Prostate gland (tissue), 2 donors: Measurements from ENCODE around the gene VAPA. TPM values are rescaled to one million over a fixed set of nuclear protein-coding genes. Genes with fewer than 3 reads are reported as not detected.

Source experiments
- DNase-seq: peaks from one replicate; pipeline ENCODE4 v3.0.0-alpha.2; 2019; ENCODE audit warnings: low spot score
- H3K27ac ChIP-seq, 2 donors: fragments of 200-600 bp; sonication (generic); 2 replicates each; pipeline ENCODE4 v1.5.1; 2017 to 2019
- H3K27me3 ChIP-seq: fragments of 200-600 bp; sonication (generic); replicated peaks from 2 replicates; pipeline ENCODE4 v1.5.1; 2019; ENCODE audit not compliant: insufficient read depth
- H3K36me3 ChIP-seq, 2 donors: fragments of 200-600 bp; sonication (generic); 1 replicate in 1 of 2; 2 replicates in 1 of 2; pipeline versions ENCODE4 v1.5.1 to v1.8.1; 2017 to 2019
- H3K4me1 ChIP-seq: fragments of 200-600 bp; sonication (generic); replicated peaks from 2 replicates; pipeline ENCODE4 v1.5.1; 2019
- H3K4me3 ChIP-seq, 2 donors: fragments of 200-600 bp; sonication (generic); 2 replicates each; pipeline ENCODE4 v1.5.1; 2017 to 2019
- H3K9me3 ChIP-seq: fragments of 200-600 bp; sonication (generic); 2 replicates; pipeline ENCODE4 v1.5.1; 2017
- POLR2A ChIP-seq: fragments of 450-650 bp; IDR thresholded peaks from one replicate; pipeline ENCODE4 v1.6.1; 2016; ENCODE audit warnings: antibody characterized with exemption, mild to moderate bottlenecking
- POLR2AphosphoS5 ChIP-seq: sonication (generic); formaldehyde crosslinking; IDR thresholded peaks from one replicate; pipeline ENCODE4 v1.6.1; 2017; ENCODE audit warnings: antibody characterized with exemption
- WGBS: methylation state at CpG from one replicate; pipeline ENCODE4 v1.1.5; 2018; 5-methylcytosine and 5-hydroxymethylcytosine counted together
- intact Hi-C: fragments of 100-400 bp; cut with DNase I; formaldehyde crosslinking; loops from one replicate; pipeline ENCODE4 v1.14.2; 2022
- total RNA-seq, 2 donors: library from RNA; depleted of rRNA; stranded (reverse); fragments of >200 nt; gene quantifications; one replicate each; pipeline ENCODE4 v1.1.0, GENCODE V29; 2016
- TF ChIP-seq, protein P1 (sequence below), 4 experiments: fragments of 200-600 bp in 2 of 4; fragments of 450-650 bp in 2 of 4; sonication (generic) in 2 of 4; IDR thresholded peaks; 1 replicate in 3 of 4; 2 replicates in 1 of 4; pipeline ENCODE4 v1.5.1; 2016 to 2019; ENCODE audit warnings: antibody characterized with exemption in 4 of 4, mild to moderate bottlenecking in 2 of 4, moderate library complexity in 2 of 4

Gene VAPA
- total RNA-seq, 2 donors from 2014 or later, result 140 to 183 TPM

DNA sequence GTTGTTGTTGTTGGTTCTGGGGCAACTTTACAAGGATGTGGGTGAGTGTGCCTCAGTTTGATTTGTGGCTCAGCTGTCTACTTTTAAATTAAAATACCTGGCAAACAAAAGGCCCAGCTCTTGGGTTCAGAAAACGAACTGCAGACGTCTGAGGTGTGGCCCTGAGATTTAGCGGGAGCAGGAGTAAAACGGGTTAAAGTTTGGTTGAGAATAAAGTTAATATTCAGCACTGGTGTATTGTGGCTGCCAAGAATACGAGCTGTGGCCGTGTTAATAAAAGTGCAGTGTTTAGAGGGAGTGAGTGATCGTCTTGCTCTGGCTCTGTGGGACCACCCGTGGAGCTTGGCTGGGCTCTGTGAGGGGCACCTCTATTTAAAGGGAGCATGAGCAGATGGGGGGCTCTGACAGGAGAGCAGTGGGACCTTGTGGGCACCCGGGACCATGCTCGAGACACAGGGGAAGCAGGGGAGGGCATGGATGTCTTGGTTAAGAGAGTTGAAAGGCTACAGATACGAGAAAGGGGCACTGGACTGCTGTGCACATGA lies 80.3 kb downstream of the VAPA start:
- Histone ChIP-seq H3K4me3 (no peak overlapping the region), H3K27me3 (no peaks in the 10 kb centered on the region), H3K4me1 (no peaks in the 10 kb centered on the region), H3K9me3 (no peaks in the 10 kb centered on the region), H3K36me3 (no peaks in the 10 kb centered on the region), H3K27ac (no peak overlapping the region)
- intact Hi-C loops, result no loop called here
- TF ChIP-seq POLR2AphosphoS5 (no peak), POLR2A (no peak)
- TF ChIP-seq, protein P1, sequence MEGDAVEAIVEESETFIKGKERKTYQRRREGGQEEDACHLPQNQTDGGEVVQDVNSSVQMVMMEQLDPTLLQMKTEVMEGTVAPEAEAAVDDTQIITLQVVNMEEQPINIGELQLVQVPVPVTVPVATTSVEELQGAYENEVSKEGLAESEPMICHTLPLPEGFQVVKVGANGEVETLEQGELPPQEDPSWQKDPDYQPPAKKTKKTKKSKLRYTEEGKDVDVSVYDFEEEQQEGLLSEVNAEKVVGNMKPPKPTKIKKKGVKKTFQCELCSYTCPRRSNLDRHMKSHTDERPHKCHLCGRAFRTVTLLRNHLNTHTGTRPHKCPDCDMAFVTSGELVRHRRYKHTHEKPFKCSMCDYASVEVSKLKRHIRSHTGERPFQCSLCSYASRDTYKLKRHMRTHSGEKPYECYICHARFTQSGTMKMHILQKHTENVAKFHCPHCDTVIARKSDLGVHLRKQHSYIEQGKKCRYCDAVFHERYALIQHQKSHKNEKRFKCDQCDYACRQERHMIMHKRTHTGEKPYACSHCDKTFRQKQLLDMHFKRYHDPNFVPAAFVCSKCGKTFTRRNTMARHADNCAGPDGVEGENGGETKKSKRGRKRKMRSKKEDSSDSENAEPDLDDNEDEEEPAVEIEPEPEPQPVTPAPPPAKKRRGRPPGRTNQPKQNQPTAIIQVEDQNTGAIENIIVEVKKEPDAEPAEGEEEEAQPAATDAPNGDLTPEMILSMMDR (IDR thresholded peaks at IDR 0.05), result no peak
- no peak for DNase-seq
- 20% methylated on average over 11 of the region's 11 CpGs for WGBS

DNA sequence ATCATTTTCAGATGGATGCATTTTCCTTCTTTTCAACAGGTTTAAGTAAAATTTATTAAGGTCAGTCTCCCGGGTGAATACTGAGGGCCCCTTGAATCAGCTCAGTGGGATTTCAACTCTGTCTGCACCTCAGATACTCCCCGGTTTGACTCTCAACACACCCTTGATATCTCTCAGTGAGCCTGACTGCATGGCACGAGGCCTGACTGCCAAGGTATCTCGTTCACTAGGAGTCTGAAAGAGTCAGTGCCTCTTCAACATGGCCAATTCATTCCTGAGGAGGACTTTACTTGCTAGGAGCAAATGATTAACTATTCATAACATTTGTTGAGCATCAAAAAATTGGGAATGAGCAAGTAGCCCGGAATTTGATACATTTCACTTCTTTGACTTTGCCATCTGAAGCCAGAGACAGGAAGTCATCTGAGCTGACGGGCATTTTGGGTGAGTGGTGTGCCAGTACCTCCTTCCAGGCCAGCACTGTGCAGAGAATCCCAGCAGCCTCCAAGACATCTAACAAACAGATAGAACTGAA lies 81.0 kb downstream of the VAPA start:
- 66% methylated on average over 6 of the region's 6 CpGs for WGBS
- no peak overlapping the region for H3K4me3 ChIP-seq
- no peaks in the 10 kb centered on the region for H3K36me3 ChIP-seq
- TF ChIP-seq, protein P1 (IDR thresholded peaks at IDR 0.05), result no peak
- TF ChIP-seq POLR2A (no peak), POLR2AphosphoS5 (no peak)
- no peak overlapping the region for H3K27ac ChIP-seq
- H3K9me3 ChIP-seq, result no peaks in the 10 kb centered on the region
- DNase-seq, result no peak
- intact Hi-C loops, result no loop called here
- H3K4me1 ChIP-seq, result no peaks in the 10 kb centered on the region
- no peaks in the 10 kb centered on the region for H3K27me3 ChIP-seq

DNA sequence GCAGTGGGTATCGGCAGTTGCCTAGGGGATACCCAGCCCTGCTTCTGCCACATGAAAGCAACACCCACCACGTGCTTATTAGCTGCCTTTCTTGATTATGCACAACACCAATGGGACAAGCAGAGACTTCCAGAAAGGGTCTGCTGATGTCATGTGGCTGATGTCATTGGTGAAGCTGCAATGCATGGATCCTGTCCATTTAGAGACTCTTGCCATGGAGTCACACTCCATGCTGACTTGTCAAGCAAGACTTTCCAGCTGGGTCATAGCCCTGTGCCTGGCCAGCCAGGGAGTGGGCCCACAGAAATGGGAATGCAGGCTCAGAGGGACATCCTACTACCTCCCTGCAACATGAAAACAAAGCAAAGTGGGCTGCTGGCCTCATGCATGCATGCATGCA lies 81.8 kb downstream of the VAPA start:
- intact Hi-C loops, result no loop called here
- Histone ChIP-seq H3K9me3 (no peaks in the 10 kb centered on the region), H3K27me3 (no peaks in the 10 kb centered on the region), H3K4me3 (no peak overlapping the region), H3K36me3 (no peaks in the 10 kb centered on the region), H3K4me1 (no peaks in the 10 kb centered on the region), H3K27ac (no peak overlapping the region)
- TF ChIP-seq POLR2A (no peak), POLR2AphosphoS5 (no peak)
- TF ChIP-seq, protein P1 (IDR thresholded peaks at IDR 0.05), result no peak
- no peak for DNase-seq
- 90% methylated on average over 2 of the region's 2 CpGs for WGBS

DNA sequence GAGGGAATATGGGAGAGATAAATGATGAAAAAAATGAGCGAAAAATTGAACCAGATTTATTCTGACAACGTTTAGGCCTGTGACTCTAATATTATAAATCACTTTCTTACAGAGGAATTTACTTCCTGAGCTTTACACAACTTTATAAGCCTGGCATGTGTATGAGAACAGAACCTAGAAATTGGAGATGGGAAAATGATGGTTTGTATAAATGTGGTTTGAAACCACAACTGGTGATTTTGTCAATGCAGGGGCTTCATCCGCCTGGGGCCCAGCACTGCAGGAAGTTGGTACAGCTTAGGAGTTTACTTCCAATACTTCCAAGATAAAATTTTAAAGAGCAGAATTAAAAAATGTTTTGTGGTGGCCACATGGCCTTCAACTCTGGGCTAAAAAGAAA lies 82.3 kb downstream of the VAPA start:
- H3K4me1 ChIP-seq, result no peaks in the 10 kb centered on the region
- no peaks in the 10 kb centered on the region for H3K9me3 ChIP-seq
- H3K27me3 ChIP-seq, result no peaks in the 10 kb centered on the region
- H3K4me3 ChIP-seq, result no peak overlapping the region
- TF ChIP-seq POLR2AphosphoS5 (no peak), POLR2A (no peak)
- TF ChIP-seq, protein P1 (IDR thresholded peaks at IDR 0.05), result no peak
- H3K36me3 ChIP-seq, result no peaks in the 10 kb centered on the region
- 52% methylated on average over 3 of the region's 3 CpGs for WGBS
- intact Hi-C loops, result no loop called here
- no peak overlapping the region for H3K27ac ChIP-seq
- no peak for DNase-seq

DNA sequence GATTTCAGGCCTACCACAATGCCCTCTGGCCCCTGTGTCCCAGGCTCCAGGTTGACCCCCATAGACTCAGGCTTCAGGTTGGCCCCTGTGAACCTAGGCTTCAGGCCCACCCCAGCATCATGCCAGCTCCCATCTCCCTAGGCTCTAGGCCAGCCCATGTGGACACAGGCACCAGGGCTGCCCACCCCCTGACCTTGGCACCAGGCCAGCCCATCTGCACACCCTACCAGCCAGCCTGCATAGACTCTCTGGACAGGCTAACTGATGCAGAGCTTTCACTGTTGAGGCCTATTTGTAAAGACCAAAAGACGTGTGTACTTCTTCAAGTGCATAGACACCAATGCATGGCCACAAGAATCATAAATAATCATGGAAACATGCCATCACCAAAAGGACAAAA lies 83.9 kb downstream of the VAPA start:
- WGBS, result 92% methylated on average over 1 of the region's 1 CpG
- H3K4me1 ChIP-seq, result no peaks in the 10 kb centered on the region
- TF ChIP-seq, protein P1 (IDR thresholded peaks at IDR 0.05), result no peak
- TF ChIP-seq POLR2AphosphoS5, result no peak
- TF ChIP-seq POLR2A, result no peak
- H3K27me3 ChIP-seq, result no peaks in the 10 kb centered on the region
- no peak overlapping the region for H3K27ac ChIP-seq
- intact Hi-C loops, result no loop called here
- H3K36me3 ChIP-seq, result no peaks in the 10 kb centered on the region
- DNase-seq, result no peak
- H3K9me3 ChIP-seq, result no peaks in the 10 kb centered on the region
- no peak overlapping the region for H3K4me3 ChIP-seq
